Suprapubic skin (tissue), 4 donors: ENCODE measurements around the gene KIRREL3. TPM values are rescaled to one million over a fixed set of nuclear protein-coding genes. Genes with fewer than 3 reads are reported as not detected.

Source experiments
- DNase-seq, 2 donors: peaks; one replicate each; pipeline ENCODE4 v3.0.0-alpha.2; 2019; ENCODE audit warnings: low spot score in 2 of 2
- H3K27ac ChIP-seq: fragments of 200-600 bp; sonication (generic); one replicate; pipeline ENCODE4 v1.5.1; 2019
- H3K27me3 ChIP-seq: fragments of 200-600 bp; sonication (generic); one replicate; pipeline ENCODE4 v1.5.1; 2019
- H3K36me3 ChIP-seq: fragments of 200-600 bp; sonication (generic); one replicate; pipeline ENCODE4 v1.5.1; 2019
- H3K4me1 ChIP-seq: fragments of 200-600 bp; sonication (generic); one replicate; pipeline ENCODE4 v1.5.1; 2019
- H3K4me3 ChIP-seq: fragments of 200-600 bp; sonication (generic); one replicate; pipeline ENCODE4 v1.5.1; 2019; ENCODE audit warnings: mild to moderate bottlenecking
- H3K9me3 ChIP-seq: fragments of 200-600 bp; sonication (generic); one replicate; pipeline ENCODE4 v1.5.1; 2019
- CTCF ChIP-seq, 2 donors: fragments of 200-600 bp in 1 of 2; fragments of 450-650 bp in 1 of 2; sonication (generic) in 1 of 2; IDR thresholded peaks; one replicate each; pipeline ENCODE4 v1.5.1; 2016 to 2019; ENCODE audit warnings: antibody characterized with exemption in 2 of 2, mild to moderate bottlenecking in 1 of 2, moderate library complexity in 1 of 2
- EP300 ChIP-seq: sonication (generic); formaldehyde crosslinking; IDR thresholded peaks from one replicate; pipeline ENCODE4 v1.6.1; 2017; ENCODE audit warnings: antibody characterized with exemption
- POLR2A ChIP-seq, 2 donors: fragments of 450-650 bp; IDR thresholded peaks; one replicate each; pipeline ENCODE4 v1.6.1; 2017; ENCODE audit warnings: antibody characterized with exemption in 2 of 2, mild to moderate bottlenecking in 2 of 2, moderate library complexity in 2 of 2
- POLR2AphosphoS5 ChIP-seq, 3 donors: sonication (generic); formaldehyde crosslinking; IDR thresholded peaks; one replicate each; pipeline ENCODE4 v1.6.1; 2017; ENCODE audit warnings: antibody characterized with exemption in 3 of 3
- WGBS: methylation state at CpG from one replicate; pipeline ENCODE4 v1.1.5; 2018; 5-methylcytosine and 5-hydroxymethylcytosine counted together
- total RNA-seq, 4 donors: library from RNA; depleted of rRNA; stranded (reverse); fragments of >200 nt; gene quantifications; one replicate each; pipeline ENCODE4 v1.1.0, GENCODE V29; 2016

KIRREL3 gene
- total RNA-seq, 4 donors from 2014 or later, result 0.17 TPM; not detected in 3

GRCh38 chr11:126810776-126811175 is 189.8 kb downstream of the KIRREL3 start:
- DNase-seq, result no peak
- Histone ChIP-seq H3K4me3 (no peak overlapping the region), H3K9me3 (no peaks in the 10 kb centered on the region), H3K36me3 (no peaks in the 10 kb centered on the region), H3K27ac (no peak overlapping the region), H3K27me3 (peaks cover 2% of the 10 kb centered on the region), H3K4me1 (no peaks in the 10 kb centered on the region)
- TF ChIP-seq POLR2AphosphoS5 (IDR thresholded peaks at IDR 0.05), result no peak
- TF ChIP-seq CTCF (IDR thresholded peaks at IDR 0.05), result no peak
- TF ChIP-seq POLR2A (IDR thresholded peaks at IDR 0.05), result no peak
- TF ChIP-seq EP300, result no peak
- 74% methylated on average over 7 of the region's 7 CpGs for WGBS

GRCh38 chr11:126809514-126810289 is 190.9 kb downstream of the KIRREL3 start:
- WGBS, result 81% methylated on average over 6 of the region's 6 CpGs
- Histone ChIP-seq H3K27ac (no peak overlapping the region), H3K4me1 (no peaks in the 10 kb centered on the region), H3K27me3 (peaks cover 2% of the 10 kb centered on the region), H3K4me3 (no peak overlapping the region), H3K36me3 (no peaks in the 10 kb centered on the region), H3K9me3 (no peaks in the 10 kb centered on the region)
- TF ChIP-seq CTCF (IDR thresholded peaks at IDR 0.05) (no peak), POLR2AphosphoS5 (IDR thresholded peaks at IDR 0.05) (no peak), POLR2A (IDR thresholded peaks at IDR 0.05) (no peak), EP300 (no peak)
- DNase-seq, result no peak

- no peaks in the 10 kb centered on the region for H3K4me1 ChIP-seq
- H3K27me3 ChIP-seq, result no peaks in the 10 kb centered on the region
- H3K27ac ChIP-seq, result no peak overlapping the region
- no peak for DNase-seq
- H3K9me3 ChIP-seq, result no peaks in the 10 kb centered on the region
- WGBS, result 65% methylated on average over 2 of the region's 2 CpGs
- H3K36me3 ChIP-seq, result no peaks in the 10 kb centered on the region
- H3K4me3 ChIP-seq, result no peak overlapping the region
- TF ChIP-seq POLR2AphosphoS5 (IDR thresholded peaks at IDR 0.05) (no peak), POLR2A (IDR thresholded peaks at IDR 0.05) (no peak), CTCF (IDR thresholded peaks at IDR 0.05) (no peak), EP300 (no peak)
Observed at GRCh38 chr11:126808836-126809235, 191.7 kb downstream of the KIRREL3 start.

- Histone ChIP-seq H3K4me3 (no peak overlapping the region), H3K27ac (no peak overlapping the region), H3K27me3 (no peaks in the 10 kb centered on the region), H3K36me3 (no peaks in the 10 kb centered on the region), H3K9me3 (no peaks in the 10 kb centered on the region), H3K4me1 (no peaks in the 10 kb centered on the region)
- no peak for DNase-seq
- TF ChIP-seq CTCF (IDR thresholded peaks at IDR 0.05), result no peak
- TF ChIP-seq POLR2AphosphoS5 (IDR thresholded peaks at IDR 0.05), result no peak
- no peak for TF ChIP-seq EP300
- TF ChIP-seq POLR2A (IDR thresholded peaks at IDR 0.05), result no peak
- 42% methylated on average over 2 of the region's 2 CpGs for WGBS
Observed at GRCh38 chr11:126808296-126808695, 192.3 kb downstream of the KIRREL3 start.

- 100% methylated on average over 3 of the region's 3 CpGs for WGBS
- Histone ChIP-seq H3K4me3 (no peak overlapping the region), H3K9me3 (no peaks in the 10 kb centered on the region), H3K27ac (no peak overlapping the region), H3K4me1 (no peaks in the 10 kb centered on the region), H3K36me3 (no peaks in the 10 kb centered on the region), H3K27me3 (no peaks in the 10 kb centered on the region)
- no peak for DNase-seq
- no peak for TF ChIP-seq POLR2A (IDR thresholded peaks at IDR 0.05)
- TF ChIP-seq CTCF (IDR thresholded peaks at IDR 0.05), result no peak
- no peak for TF ChIP-seq POLR2AphosphoS5 (IDR thresholded peaks at IDR 0.05)
- TF ChIP-seq EP300, result no peak
Observed at GRCh38 chr11:126805870-126806269, 194.7 kb downstream of the KIRREL3 start.
